Liver (tissue), 9 donors: ENCODE measurements around the gene TANC2. TPM values are rescaled to one million over a fixed set of nuclear protein-coding genes. Genes with fewer than 3 reads are reported as not detected.

Source experiments
- DNase-seq: peaks from one replicate; pipeline ENCODE4 v3.0.0-alpha.2; 2017; ENCODE audit warnings: low spot score
- H3K27ac ChIP-seq, 2 donors: one replicate each; pipeline ENCODE4 v1.7.0; 2013; ENCODE audit warnings: inconsistent platforms in 2 of 2, low read length in 2 of 2, control low read depth in 1 of 2, low read depth in 1 of 2, mild to moderate bottlenecking in 1 of 2
- H3K27me3 ChIP-seq, 4 donors: one replicate each; pipeline versions ENCODE4 v1.6.1 to v1.7.0; 2013; ENCODE audit warnings: low read length in 3 of 4, inconsistent platforms in 1 of 4, mild to moderate bottlenecking in 1 of 4, moderate library complexity in 1 of 4; ENCODE audit not compliant: control insufficient read depth in 4 of 4, insufficient read depth in 4 of 4
- H3K36me3 ChIP-seq, 4 donors: one replicate each; pipeline versions ENCODE4 v1.6.1 to v1.7.0; 2013; ENCODE audit warnings: low read length in 3 of 4, mild to moderate bottlenecking in 3 of 4, low read depth in 1 of 4, moderate library complexity in 1 of 4; ENCODE audit not compliant: control insufficient read depth in 4 of 4, insufficient read depth in 3 of 4
- H3K4me1 ChIP-seq, 4 donors: one replicate each; pipeline versions ENCODE4 v1.6.1 to v1.7.0; 2013; ENCODE audit warnings: low read length in 3 of 4, mild to moderate bottlenecking in 3 of 4, moderate library complexity in 1 of 4; ENCODE audit not compliant: control insufficient read depth in 4 of 4, insufficient read depth in 4 of 4
- H3K4me3 ChIP-seq, 3 donors: one replicate each; pipeline versions ENCODE4 v1.6.1 to v1.7.0; 2013; ENCODE audit warnings: low read length in 3 of 3, control low read depth in 1 of 3, low read depth in 1 of 3, mild to moderate bottlenecking in 1 of 3
- H3K9ac ChIP-seq, 2 donors: one replicate each; pipeline ENCODE4 v1.7.0; 2013; ENCODE audit warnings: low read length in 2 of 2, mild to moderate bottlenecking in 2 of 2, moderate library complexity in 2 of 2, control low read depth in 1 of 2, low read depth in 1 of 2
- H3K9me3 ChIP-seq, 4 donors: one replicate each; pipeline versions ENCODE4 v1.6.1 to v1.7.0; 2013; ENCODE audit warnings: low read length in 3 of 4; ENCODE audit not compliant: control insufficient read depth in 4 of 4
- ATF3 ChIP-seq: IDR thresholded peaks from 2 replicates; pipeline ENCODE4 v1.6.1; 2016; ENCODE audit warnings: antibody characterized with exemption
- EGR1 ChIP-seq, 2 donors: IDR thresholded peaks; 2 replicates each; pipeline ENCODE4 v1.6.1; 2016 to 2018; ENCODE audit warnings: antibody characterized with exemption in 2 of 2, low read depth in 2 of 2
- FOXA1 ChIP-seq: IDR thresholded peaks from 2 replicates; pipeline ENCODE4 v1.6.1; 2016; ENCODE audit warnings: antibody characterized with exemption
- GABPA ChIP-seq, 2 donors: IDR thresholded peaks in 1 of 2; conservative IDR thresholded peaks in 1 of 2; 2 replicates each; pipeline ENCODE4 v1.6.1; 2016; ENCODE audit warnings: antibody characterized with exemption in 2 of 2, mild to moderate bottlenecking in 1 of 2, moderate library complexity in 1 of 2
- HNF4G ChIP-seq: IDR thresholded peaks from 2 replicates; pipeline ENCODE4 v1.6.1; 2016; ENCODE audit warnings: antibody characterized with exemption
- JUND ChIP-seq, 2 donors: IDR thresholded peaks; 2 replicates each; pipeline ENCODE4 v1.6.1; 2016; ENCODE audit warnings: antibody characterized with exemption in 2 of 2
- MAX ChIP-seq: IDR thresholded peaks from 2 replicates; pipeline ENCODE4 v1.6.1; 2016; ENCODE audit warnings: antibody characterized with exemption
- NR2F2 ChIP-seq: IDR thresholded peaks from 2 replicates; pipeline ENCODE4 v1.6.1; 2016; ENCODE audit warnings: antibody characterized with exemption
- RAD21 ChIP-seq, 2 donors: IDR thresholded peaks; 2 replicates each; pipeline ENCODE4 v1.6.1; 2016; ENCODE audit warnings: antibody characterized with exemption in 2 of 2, mild to moderate bottlenecking in 2 of 2
- REST ChIP-seq: IDR thresholded peaks from 2 replicates; pipeline ENCODE4 v1.6.1; 2016; ENCODE audit warnings: antibody characterized with exemption, mild to moderate bottlenecking
- RXRA ChIP-seq, 2 donors: IDR thresholded peaks; 2 replicates each; pipeline ENCODE4 v1.6.1; 2017 to 2018; ENCODE audit warnings: antibody characterized with exemption in 2 of 2, mild to moderate bottlenecking in 1 of 2
- SP1 ChIP-seq: IDR thresholded peaks from 2 replicates; pipeline ENCODE4 v1.6.1; 2018; ENCODE audit warnings: antibody characterized with exemption, mild to moderate bottlenecking
- TAF1 ChIP-seq: conservative IDR thresholded peaks from 2 replicates; pipeline ENCODE4 v1.6.1; 2016; ENCODE audit warnings: antibody characterized with exemption, mild to moderate bottlenecking
- YY1 ChIP-seq: IDR thresholded peaks from 2 replicates; pipeline ENCODE4 v1.6.1; 2016; ENCODE audit warnings: antibody characterized with exemption, mild to moderate bottlenecking
- WGBS: extraction: QIAGEN DNeasy Blood & Tissue Kit; methylation state at CpG from one replicate; pipeline ENCODE4 v1.1.7; 2013; 5-methylcytosine and 5-hydroxymethylcytosine counted together
- polyA plus RNA-seq, 2 donors: library from polyadenylated mRNA; stranded (reverse) in 1 of 2; unstranded in 1 of 2; fragments of 200-250 nt in 1 of 2; fragments of >200 nt in 1 of 2; fragmentation: Nextera tagmentation in 1 of 2; extraction: Ambion mirVana in 1 of 2; gene quantifications; one replicate each; pipeline versions ENCODE4 v1.2.1 to v1.2.3, GENCODE V29; 2013 to 2015
- total RNA-seq, 2 donors: library from RNA; depleted of rRNA; stranded (reverse); fragments of >200 nt; gene quantifications; one replicate each; pipeline ENCODE4 v1.2.3, GENCODE V29; 2014
- donor health status: healthy.
- donor health status: healthy.
- donor health status: healthy.
- donor health status: healthy.
- donor health status: healthy.

The TANC2 gene
- total and polyA plus RNA-seq, 4 donors = 1.2 to 7.7 (median 4.1) TPM

GRCh38 chr17:62981933-62982332 is 15.9 kb downstream of the TANC2 start:
- Histone ChIP-seq H3K4me3 (no peak overlapping the region), H3K9ac (no peak overlapping the region), H3K36me3 (no peaks in the 10 kb centered on the region), H3K9me3 (peaks cover 0 to 6% (median 4%) of the 10 kb centered on the region in 4 donors), H3K27me3 (no peaks in the 10 kb centered on the region), H3K4me1 (no peaks in the 10 kb centered on the region), H3K27ac (no peak overlapping the region)
- no peak for DNase-seq
- TF ChIP-seq ATF3 = no peak
- no peak for TF ChIP-seq JUND (IDR thresholded peaks at IDR 0.05)
- TF ChIP-seq REST = no peak
- no peak for TF ChIP-seq RAD21 (IDR thresholded peaks at IDR 0.05)
- TF ChIP-seq GABPA (IDR thresholded peaks at IDR 0.05 in 1 of 2, conservative IDR thresholded peaks at IDR 0.05 in 1 of 2) = no peak
- TF ChIP-seq RXRA (IDR thresholded peaks at IDR 0.05) = no peak
- WGBS = 82% methylated on average over 2 of the region's 2 CpGs

- Histone ChIP-seq H3K27ac (no peak overlapping the region), H3K4me3 (no peak overlapping the region), H3K27me3 (no peaks in the 10 kb centered on the region), H3K9me3 (peaks cover 0 to 6% (median 4%) of the 10 kb centered on the region in 4 donors), H3K36me3 (no peaks in the 10 kb centered on the region), H3K9ac (no peak overlapping the region), H3K4me1 (no peaks in the 10 kb centered on the region)
- 40% methylated on average over 1 of the region's 1 CpG for WGBS
- no peak for TF ChIP-seq YY1
- no peak for TF ChIP-seq EGR1 (IDR thresholded peaks at IDR 0.05; ENCODE audit: low read depth in 2 of 2)
- no peak for TF ChIP-seq SP1
- no peak for TF ChIP-seq JUND (IDR thresholded peaks at IDR 0.05)
- TF ChIP-seq REST = no peak
- TF ChIP-seq ATF3 = no peak
- TF ChIP-seq MAX = no peak
- no peak for TF ChIP-seq TAF1
- no peak for TF ChIP-seq NR2F2
- TF ChIP-seq FOXA1 = no peak
- no peak for TF ChIP-seq HNF4G
- DNase-seq = no peak
These were observed 18.8 kb downstream of the TANC2 start for GRCh38 chr17:62984801-62985200.
